GM21723 (cell line): ENCODE measurements around the gene ZDHHC14.
"Not testable (repeated sequence)": the region's sequence is repeated elsewhere in the genome, so short reads cannot be mapped to it uniquely, and the experiment has no call there.

Source experiments
- ATAC-seq: cut with Tn5 transposase; IDR thresholded peaks from one replicate; pipeline ENCODE4 v1.9.1; 2021; ENCODE audit warnings: mild to moderate bottlenecking, moderate library complexity; ENCODE audit not compliant: unreplicated experiment

ZDHHC14 gene

GRCh38 chr6:157560063-157560462 is 179.1 kb downstream of the ZDHHC14 start:
- ATAC-seq = not testable (repeated sequence)

GRCh38 chr6:157560691-157561413 is 179.9 kb downstream of the ZDHHC14 start:
- no peak for ATAC-seq

DNA sequence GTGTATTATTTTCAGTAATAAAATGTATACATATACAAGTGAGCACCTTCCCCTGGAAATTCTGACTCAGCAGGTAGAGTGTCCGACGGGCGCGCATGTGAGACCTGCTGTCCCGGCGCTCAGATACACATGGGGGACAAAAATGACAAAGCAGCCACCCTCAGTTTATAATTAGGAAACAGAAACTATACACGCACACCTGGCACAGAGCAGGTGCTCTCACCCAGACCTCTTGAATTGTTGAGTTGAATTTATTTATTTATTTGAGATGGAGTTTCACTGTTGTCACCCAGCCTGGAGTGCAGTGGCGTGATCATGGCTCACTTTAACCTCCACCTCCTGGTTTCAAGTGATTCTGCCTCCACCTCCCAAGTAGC is 180.4 kb downstream of the ZDHHC14 start:
- ATAC-seq = peak; percentile 36

- peak; percentile 46 for ATAC-seq
These were observed 181.2 kb downstream of the ZDHHC14 start for GRCh38 chr6:157561929-157562810.

DNA sequence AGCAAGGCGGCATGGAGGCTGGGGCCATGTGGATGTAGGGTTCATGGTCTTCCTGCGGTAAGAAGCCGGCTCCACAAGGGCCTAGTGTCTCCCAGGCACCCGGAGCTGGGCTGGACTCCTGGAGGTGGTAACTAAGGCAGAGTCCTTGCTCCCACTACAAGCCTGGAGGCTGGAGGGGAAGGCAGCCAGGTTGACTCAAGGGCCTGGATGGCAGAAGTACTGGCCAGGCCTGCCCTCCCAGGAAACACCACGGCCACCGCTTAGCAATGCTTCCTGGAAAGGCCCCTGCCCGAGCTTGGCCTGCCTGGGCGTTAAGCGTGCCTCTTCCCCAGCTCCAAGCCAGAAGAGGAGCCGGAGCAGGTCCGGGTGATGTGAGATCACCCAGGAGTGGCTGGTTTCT is 182.0 kb downstream of the ZDHHC14 start:
- ATAC-seq = no peak

GRCh38 chr6:157563611-157564284 is 182.8 kb downstream of the ZDHHC14 start:
- ATAC-seq = peak; percentile 69

DNA sequence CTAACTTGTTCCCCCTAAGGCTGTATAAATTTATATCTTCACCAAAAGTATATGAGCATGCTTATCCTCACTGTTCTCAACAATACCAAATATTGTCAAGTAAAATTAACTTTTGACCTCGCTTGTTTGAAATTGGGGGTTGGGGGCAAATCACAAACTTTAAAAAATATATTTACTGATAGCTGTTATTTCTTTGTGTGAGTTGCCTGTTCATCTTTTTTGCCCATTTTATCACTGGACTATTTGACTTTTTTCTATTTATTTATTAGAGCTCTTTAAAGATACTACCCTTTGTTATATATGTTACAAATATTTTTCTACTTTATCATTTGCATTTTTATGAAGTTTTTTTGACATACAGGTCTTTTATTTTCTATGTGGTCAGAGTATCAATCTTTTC is 187.7 kb downstream of the ZDHHC14 start:
- ATAC-seq = no peak

DNA sequence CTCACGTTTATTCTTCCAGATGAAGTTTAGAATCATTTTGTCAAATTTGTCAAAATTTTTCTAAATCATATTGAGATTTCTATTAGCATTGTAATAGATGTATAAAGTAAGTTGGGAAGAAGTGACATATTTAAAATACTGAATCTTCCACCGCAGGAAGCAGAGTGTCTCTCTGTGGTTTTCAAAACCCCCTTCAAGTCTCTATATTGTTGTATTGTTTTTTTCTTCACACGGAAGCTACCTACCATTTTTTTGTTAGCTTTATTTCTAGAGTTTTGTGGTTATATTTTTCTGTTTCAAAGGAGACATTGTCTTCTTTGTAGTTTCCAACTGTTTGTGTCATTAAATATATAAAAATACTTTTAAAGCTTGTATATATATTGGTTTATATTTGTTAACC is 188.6 kb downstream of the ZDHHC14 start:
- ATAC-seq = peak; percentile 64

DNA sequence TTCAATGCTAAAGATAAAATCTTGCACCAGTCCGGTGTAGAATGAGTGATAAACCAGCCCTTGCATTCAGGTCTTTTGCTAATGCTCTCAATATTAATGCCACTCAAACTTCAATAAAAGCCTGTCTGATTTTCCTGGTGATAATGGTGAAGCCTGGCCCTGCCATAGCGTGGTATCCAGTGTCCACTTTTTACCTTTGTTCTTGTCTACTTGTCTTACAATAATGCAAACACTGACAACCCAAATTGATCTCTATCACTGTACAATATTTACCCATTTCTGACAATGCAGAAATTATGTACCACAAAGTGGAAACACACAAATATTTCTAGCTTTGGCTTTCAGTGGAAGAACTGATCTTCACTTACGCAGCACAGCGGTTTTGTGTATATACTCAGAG is 189.1 kb downstream of the ZDHHC14 start:
- no peak for ATAC-seq

- ATAC-seq = no peak
These were observed 189.8 kb downstream of the ZDHHC14 start for GRCh38 chr6:157570752-157571151.

DNA sequence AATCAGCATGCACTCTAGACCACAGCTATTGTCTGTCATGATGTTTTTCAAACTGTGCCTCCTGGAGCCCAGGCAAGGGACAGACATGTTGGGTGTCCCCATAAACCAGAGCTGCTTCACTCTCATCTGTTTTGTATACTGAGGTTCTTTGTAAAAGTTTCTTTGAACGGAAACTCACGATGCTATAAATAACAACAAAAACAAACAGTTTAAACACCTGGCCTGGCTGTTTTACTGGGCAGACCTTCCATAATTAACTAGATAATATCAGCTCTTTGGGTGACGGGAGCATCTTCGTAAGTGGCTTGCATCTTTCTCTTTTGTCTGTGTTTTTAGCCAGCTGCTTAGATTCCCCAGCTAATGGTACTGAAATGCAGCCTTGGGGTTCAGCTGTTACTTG is 190.3 kb downstream of the ZDHHC14 start:
- ATAC-seq = peak; percentile 63

- ATAC-seq = no peak
These were observed 191.0 kb downstream of the ZDHHC14 start for GRCh38 chr6:157571950-157572349.

- ATAC-seq = no peak
These were observed 193.9 kb downstream of the ZDHHC14 start for GRCh38 chr6:157574851-157575424.

DNA sequence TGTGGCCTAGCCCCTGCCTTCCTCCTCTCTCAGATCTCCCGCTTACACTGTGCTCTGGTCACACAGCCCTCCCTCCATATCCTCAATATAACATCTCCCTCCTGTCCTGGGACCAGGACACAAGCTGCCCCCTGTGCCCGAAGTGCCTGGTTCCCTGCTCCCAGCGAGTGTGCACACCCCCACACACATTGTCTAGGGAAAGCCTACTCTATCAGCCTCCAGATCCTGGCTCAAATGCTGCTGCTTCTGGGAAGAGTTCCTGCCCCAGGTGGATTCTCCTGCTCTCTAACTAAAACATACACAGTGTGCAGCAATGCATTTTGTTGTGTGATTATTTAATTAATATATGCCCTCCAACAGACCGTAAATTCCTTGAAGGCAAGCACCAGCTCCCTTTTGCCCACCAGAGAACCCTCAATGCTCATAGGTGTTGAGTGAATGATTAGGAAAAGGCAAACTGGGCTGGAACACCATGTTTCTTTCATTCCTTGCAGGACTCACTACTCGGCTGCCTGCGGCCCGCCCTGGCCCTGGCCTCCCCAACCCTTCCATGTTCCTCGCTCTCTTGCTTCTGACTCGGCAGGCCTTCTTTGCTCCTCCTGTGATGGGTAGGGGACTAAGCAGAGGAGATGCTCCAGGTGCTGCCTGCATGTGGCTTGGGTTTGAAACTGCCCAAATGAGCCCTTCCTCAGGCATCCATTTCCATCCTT is 194.6 kb downstream of the ZDHHC14 start:
- ATAC-seq = no peak

DNA sequence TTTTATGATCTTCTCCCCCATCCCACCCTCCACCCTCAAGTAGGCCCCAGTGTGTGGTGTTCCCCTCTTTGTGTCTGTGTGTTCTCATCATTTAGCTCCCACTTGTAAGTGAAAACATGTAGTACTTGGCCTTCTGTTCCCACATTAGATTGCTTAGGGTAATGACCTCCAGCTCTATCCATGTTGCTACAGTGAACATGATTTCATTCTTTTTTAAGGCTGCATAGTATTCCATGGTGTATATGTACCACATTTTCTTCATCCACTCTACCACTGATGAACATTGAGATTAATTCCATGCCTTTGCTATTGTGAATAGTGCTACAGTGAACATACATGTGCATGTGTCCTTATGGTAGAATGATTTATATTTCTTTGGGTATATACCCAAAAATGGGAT is 196.0 kb downstream of the ZDHHC14 start:
- ATAC-seq = not testable (repeated sequence)

DNA sequence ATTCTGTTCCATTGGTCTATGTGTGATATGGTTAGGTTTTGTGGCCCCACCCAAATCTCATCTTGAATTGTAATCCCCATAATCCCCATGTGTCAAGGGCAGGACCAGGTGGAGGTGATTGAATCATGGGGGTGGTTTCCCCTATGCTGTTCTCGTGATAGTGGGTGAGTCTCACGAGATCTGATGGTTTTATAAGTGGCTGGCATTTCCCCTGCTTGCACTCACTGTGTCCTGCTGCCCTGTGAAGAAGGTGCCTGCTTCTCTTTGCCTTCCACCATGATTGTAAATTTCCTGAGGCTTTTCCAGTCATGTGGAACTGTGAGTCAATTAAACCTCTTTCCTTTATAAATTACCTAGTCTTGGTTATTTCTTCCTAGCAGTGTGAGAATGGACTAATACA is 197.5 kb downstream of the ZDHHC14 start:
- not testable (repeated sequence) for ATAC-seq

GRCh38 chr6:157579467-157580031 is 198.6 kb downstream of the ZDHHC14 start:
- ATAC-seq = no peak

DNA sequence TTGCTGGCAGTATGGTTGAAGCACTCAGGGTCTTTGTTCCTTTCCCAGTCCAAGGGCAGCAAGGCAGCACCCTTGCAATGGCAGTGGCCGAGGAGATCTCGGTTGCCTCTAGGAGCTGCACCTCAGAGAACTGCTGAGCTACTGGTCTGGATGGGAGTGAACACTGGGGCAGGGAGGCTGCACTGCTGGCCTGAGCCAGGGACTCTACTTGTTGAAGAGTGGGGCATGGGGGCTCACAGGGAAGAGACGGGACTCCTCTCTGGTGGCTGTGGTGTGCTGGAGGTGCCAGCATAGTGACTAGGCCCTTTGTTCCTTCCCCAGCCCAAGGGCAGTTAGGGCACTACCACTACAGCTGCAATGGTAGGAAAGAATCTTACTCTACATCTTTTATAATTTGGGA is 203.0 kb downstream of the ZDHHC14 start:
- no peak for ATAC-seq

- ATAC-seq = no peak
These were observed 204.5 kb downstream of the ZDHHC14 start for GRCh38 chr6:157585274-157586087.

- ATAC-seq = no peak
These were observed 205.1 kb downstream of the ZDHHC14 start for GRCh38 chr6:157586088-157586414.
